ENCODE data around the gene LYPD6B. TPM values are rescaled to one million over a fixed set of nuclear protein-coding genes. Genes with fewer than 3 reads are reported as not detected.

The LYPD6B gene
- polyA plus RNA-seq, 1 of the 3 experiments (the other 2 are of a cell fraction): 18.2 TPM

- no peaks in the 10 kb centered on the region for H3K27me3 ChIP-seq (ENCODE audit: insufficient read depth)
- CTCF ChIA-PET: interaction anchor here (0.8 to 2.1 kb wide), 5 partner anchors 8 to 552 kb away, joined by 3 to 13 read pairs (median 4); no protein-coding TSS in a partner anchor
- H2AFZ ChIP-seq (ENCODE audit: low read depth): no peak overlapping the region
- H3K4me3 ChIP-seq (ENCODE audit: low read depth in 2 of 2, low read length in 1 of 2): no peak overlapping the region
- DNase-seq: peak; percentile 5
- WGBS (ENCODE audit: low lambda C conversion rate): 92% methylated on average over 31 of the region's 31 CpGs
- H4K20me1 ChIP-seq (ENCODE audit: insufficient read depth): no peaks in the 10 kb centered on the region
- no peak overlapping the region for H3K27ac ChIP-seq (ENCODE audit: low read depth in 2 of 2, low read length in 1 of 2)
- H3K4me1 ChIP-seq (ENCODE audit: control insufficient read depth in 1 of 2, insufficient read depth in 2 of 2, low read depth in 1 of 2, low read length in 1 of 2): peaks cover 0 to 3% of the 10 kb centered on the region in 2 experiments; a peak in 1 of 4 replicates
- H3K4me2 ChIP-seq: no peak overlapping the region
- H3K9me2 ChIP-seq: no peaks in the 10 kb centered on the region
- H3K36me3 ChIP-seq (replicated peaks in 1 of 2; ENCODE audit: control insufficient read depth in 1 of 2, insufficient read depth in 2 of 2, low read length in 1 of 2): peaks cover 0 to 3% of the 10 kb centered on the region in 2 experiments
- no peak overlapping the region for H3K9ac ChIP-seq
- no peaks in the 10 kb centered on the region for H3K9me3 ChIP-seq
- no peaks in the 10 kb centered on the region for H3F3A ChIP-seq (replicated peaks; ENCODE audit: insufficient read depth)
- no peaks in the 10 kb centered on the region for H3K79me2 ChIP-seq (ENCODE audit: insufficient read depth)
- POLR2A ChIA-PET: no interaction called here
- no peak for TF ChIP-seq RCOR1 (IDR thresholded peaks at IDR 0.05; ENCODE audit: low read length)
- TF ChIP-seq USF1 (IDR thresholded peaks at IDR 0.05; ENCODE audit: borderline replicate concordance, low read depth): no peak
- TF ChIP-seq RXRA (IDR thresholded peaks at IDR 0.05; ENCODE audit: borderline replicate concordance, low read depth): no peak
- TF ChIP-seq ELF1 (IDR thresholded peaks at IDR 0.05): no peak
- TF ChIP-seq NRF1 (IDR thresholded peaks at IDR 0.05; ENCODE audit: low read depth, low read length): no peak
- TF ChIP-seq MXI1 (IDR thresholded peaks at IDR 0.05; ENCODE audit: low read depth, low read length): no peak
- TF ChIP-seq REST (IDR thresholded peaks at IDR 0.05; ENCODE audit: low read depth, low read length): no peak
- no peak for TF ChIP-seq RAD21 (IDR thresholded peaks at IDR 0.05; ENCODE audit: low read length)
- no peak for TF ChIP-seq CHD2 (IDR thresholded peaks at IDR 0.05; ENCODE audit: low read length, partially characterized antibody)
- no peak for TF ChIP-seq USF2 (IDR thresholded peaks at IDR 0.05; ENCODE audit: borderline replicate concordance, low read depth, low read length)
- no peak for TF ChIP-seq ZBTB33 (IDR thresholded peaks at IDR 0.05; ENCODE audit: borderline replicate concordance, low read depth)
- TF ChIP-seq FOSL2 (IDR thresholded peaks at IDR 0.05; ENCODE audit: borderline replicate concordance, low read depth): no peak
- no peak for TF ChIP-seq EZH2phosphoT487 (IDR thresholded peaks at IDR 0.05; ENCODE audit: borderline replicate concordance, low read depth)
- TF ChIP-seq CTCF (IDR thresholded peaks at IDR 0.05): no peak
- no peak for TF ChIP-seq GATA2 (CRISPR knock-in tag; IDR thresholded peaks at IDR 0.05)
- TF ChIP-seq TEAD4 (IDR thresholded peaks at IDR 0.05; ENCODE audit: borderline replicate concordance, insufficient read depth): no peak
- TF ChIP-seq NFIC (IDR thresholded peaks at IDR 0.05; ENCODE audit: borderline replicate concordance): no peak
- no peak for TF ChIP-seq IRF3 (IDR thresholded peaks at IDR 0.05; ENCODE audit: low read depth, low read length)
Observed at GRCh38 chr2:149009576-149010461, 28.7 kb upstream of the LYPD6B start.

All from SK-N-SH (cell line).